ENCODE measurements around the gene SLC2A13. TPM values are rescaled to one million over a fixed set of nuclear protein-coding genes. Genes with fewer than 3 reads are reported as not detected.

Gene SLC2A13
- polyA plus RNA-seq, 3 donors = 2.2 to 2.9 (median 2.5) TPM

GRCh38 chr12:40011775-40012129 is 94.1 kb downstream of the SLC2A13 start:
- H3K4me2 ChIP-seq (replicated peaks; ENCODE audit: extremely low read depth, low read length, poor library complexity, severe bottlenecking) = peak overlapping the region; percentile 76
- H4K20me1 ChIP-seq (ENCODE audit: insufficient read depth, low read length) = no peaks in the 10 kb centered on the region
- H3K79me2 ChIP-seq (ENCODE audit: insufficient read depth, low read length) = no peaks in the 10 kb centered on the region
- no peaks in the 10 kb centered on the region for H3K36me3 ChIP-seq (replicated peaks in 1 of 2; ENCODE audit: control insufficient read depth in 1 of 2, insufficient read depth in 2 of 2, low read length in 2 of 2)
- peak overlapping the region; percentile 78 to 92 for H3K4me3 Mint-ChIP-seq
- H3K27ac ChIP-seq (ENCODE audit: low read depth in 1 of 2, low read length in 2 of 2) = peak overlapping the region in 1 of 2 donors; percentile 63
- no peaks in the 10 kb centered on the region for H3K27me3 ChIP-seq (ENCODE audit: control insufficient read depth in 2 of 2, insufficient read depth in 2 of 2, low read length in 2 of 2)
- H3K9me3 Mint-ChIP-seq = no peaks in the 10 kb centered on the region
- no peaks in the 10 kb centered on the region for H3K9me3 ChIP-seq (replicated peaks in 1 of 2; ENCODE audit: control insufficient read depth in 1 of 2, insufficient read depth in 1 of 2, low read length in 2 of 2)
- peak overlapping the region; percentile 73 for H2AFZ ChIP-seq (ENCODE audit: insufficient read depth, low read depth, low read length, poor library complexity, severe bottlenecking)
- peaks cover 8% of the 10 kb centered on the region for H3K4me1 Mint-ChIP-seq
- peak overlapping the region; percentile 51 for H3K9ac ChIP-seq (ENCODE audit: insufficient read depth, low read length, poor library complexity, severe bottlenecking)
- H3K4me1 ChIP-seq (ENCODE audit: control insufficient read depth in 1 of 2, insufficient read depth in 2 of 2, low read length in 2 of 2) = peaks cover 6 to 7% of the 10 kb centered on the region in 2 donors
- H3K36me3 Mint-ChIP-seq = peaks cover 1 to 7% of the 10 kb centered on the region in 2 donors
- peak overlapping the region; percentile 36 to 76 (median 70) for H3K4me3 ChIP-seq (replicated peaks in 1 of 3; ENCODE audit: low read depth in 2 of 3, low read length in 3 of 3)
- DNase-seq = no peak
- intact Hi-C loops (cut with micrococcal nuclease) = loop anchor here in 1 of 2 donors (5.0 kb wide), 1 partner anchor 96 kb away; the partner anchor contains the start of gene SLC2A13
- no peak for TF ChIP-seq CTCF (IDR thresholded peaks at IDR 0.05)
- peak overlapping the region in 4 of 7 donors; percentile 44 to 69 (median 62) for H3K27ac Mint-ChIP-seq
- H3K27me3 Mint-ChIP-seq (ENCODE audit: low read depth in 3 of 3) = peaks cover 0 to 2% (median 0%) of the 10 kb centered on the region in 3 donors
- 70% methylated on average over 3 of the region's 3 CpGs for WGBS (ENCODE audit: insufficient coverage)

- H3K4me1 Mint-ChIP-seq = peaks cover 8% of the 10 kb centered on the region
- Histone ChIP-seq H3K9ac (ENCODE audit: insufficient read depth, low read length, poor library complexity, severe bottlenecking) (peak overlapping the region; percentile 51), H3K79me2 (ENCODE audit: insufficient read depth, low read length) (no peaks in the 10 kb centered on the region), H2AFZ (ENCODE audit: insufficient read depth, low read depth, low read length, poor library complexity, severe bottlenecking) (peak overlapping the region; percentile 73), H3K4me3 (replicated peaks in 1 of 3; ENCODE audit: low read depth in 2 of 3, low read length in 3 of 3) (peak overlapping the region; percentile 36 to 76 (median 70)), H3K36me3 (replicated peaks in 1 of 2; ENCODE audit: control insufficient read depth in 1 of 2, insufficient read depth in 2 of 2, low read length in 2 of 2) (no peaks in the 10 kb centered on the region), H3K4me2 (replicated peaks; ENCODE audit: extremely low read depth, low read length, poor library complexity, severe bottlenecking) (peak overlapping the region; percentile 76), H4K20me1 (ENCODE audit: insufficient read depth, low read length) (no peaks in the 10 kb centered on the region), H3K9me3 (replicated peaks in 1 of 2; ENCODE audit: control insufficient read depth in 1 of 2, insufficient read depth in 1 of 2, low read length in 2 of 2) (no peaks in the 10 kb centered on the region), H3K4me1 (ENCODE audit: control insufficient read depth in 1 of 2, insufficient read depth in 2 of 2, low read length in 2 of 2) (peaks cover 6 to 7% of the 10 kb centered on the region in 2 donors), H3K27me3 (ENCODE audit: control insufficient read depth in 2 of 2, insufficient read depth in 2 of 2, low read length in 2 of 2) (no peaks in the 10 kb centered on the region), H3K27ac (ENCODE audit: low read depth in 1 of 2, low read length in 2 of 2) (peak overlapping the region in 1 of 2 donors; percentile 63)
- peak overlapping the region in 6 of 7 donors; percentile 11 to 69 (median 50) for H3K27ac Mint-ChIP-seq
- peaks cover 0 to 2% (median 0%) of the 10 kb centered on the region in 3 donors for H3K27me3 Mint-ChIP-seq (ENCODE audit: low read depth in 3 of 3)
- peak overlapping the region; percentile 78 to 92 for H3K4me3 Mint-ChIP-seq
- peak; percentile 57 to 76 (median 64) for DNase-seq
- intact Hi-C loops (cut with micrococcal nuclease) = loop anchor here in 1 of 2 donors (5.0 kb wide), 1 partner anchor 96 kb away; the partner anchor contains the start of gene SLC2A13
- no peaks in the 10 kb centered on the region for H3K9me3 Mint-ChIP-seq
- no CpG with 5 or more reads among the region's 11 CpGs for WGBS (ENCODE audit: insufficient coverage)
- TF ChIP-seq CTCF (IDR thresholded peaks at IDR 0.05) = peak; percentile 84
- peaks cover 1 to 7% of the 10 kb centered on the region in 2 donors for H3K36me3 Mint-ChIP-seq
Observed at GRCh38 chr12:40010899-40011774, 94.7 kb downstream of the SLC2A13 start.
